Measurements from ENCODE around the gene TMIGD3.

GRCh38 chr1:111489604-111490003 lies 13.8 kb downstream of the TMIGD3 start:
- TF ChIP-seq POLR2AphosphoS5 (IDR thresholded peaks at IDR 0.05) (peak in 2 of 3 donors; percentile 12 to 90), CTCF (IDR thresholded peaks at IDR 0.05 in 8 of 11, conservative IDR thresholded peaks at IDR 0.05 in 3 of 11) (peak in 2 of 11 experiments; percentile 11 to 18)
